ENCODE data around the gene LIPT1.

Gene LIPT1

GRCh38 chr2:99154643-99155536 is at the start of gene LIPT1, which contains the start of gene TSGA10 (continued):
- TF ChIP-seq ZNF433 (tag by site-specific recombination; IDR thresholded peaks at IDR 0.05; ENCODE audit: low read depth), result no peak

- Histone ChIP-seq H3K27ac (ENCODE audit: extremely low read depth, low read depth, low read length) (no peak overlapping the region), H3K36me3 (ENCODE audit: control insufficient read depth in 2 of 2, insufficient read depth in 1 of 2, low read length in 2 of 2) (no peaks in the 10 kb centered on the region; a peak in 1 of 3 replicates), H3K4me3 (ENCODE audit: low read depth, low read length) (no peak overlapping the region), H3K4me1 (ENCODE audit: control insufficient read depth, insufficient read depth, low read length) (no peaks in the 10 kb centered on the region), H3K9me3 (ENCODE audit: control insufficient read depth, insufficient read depth, low read depth, low read length) (no peaks in the 10 kb centered on the region)
- CTCF ChIA-PET, result no interaction called here
- POLR2A ChIA-PET, result no interaction called here
- TF ChIP-seq ZNF112 (tag by site-specific recombination; IDR thresholded peaks at IDR 0.05), result no peak
- TF ChIP-seq ZEB2 (tag by site-specific recombination; IDR thresholded peaks at IDR 0.05), result no peak
- no peak for TF ChIP-seq ZNF768 (tag by site-specific recombination; IDR thresholded peaks at IDR 0.05)
- no peak for TF ChIP-seq ZNF837 (tag by site-specific recombination; IDR thresholded peaks at IDR 0.05)
- no peak for TF ChIP-seq ZSCAN5A (tag by site-specific recombination; IDR thresholded peaks at IDR 0.05)
- no peak for TF ChIP-seq ZBTB48 (tag by site-specific recombination; IDR thresholded peaks at IDR 0.05)
- TF ChIP-seq ELK4 (IDR thresholded peaks at IDR 0.05; ENCODE audit: borderline replicate concordance, low read depth, low read length), result no peak
- no peak for TF ChIP-seq ZBTB6 (tag by site-specific recombination; IDR thresholded peaks at IDR 0.05)
- TF ChIP-seq ZNF169 (tag by site-specific recombination; IDR thresholded peaks at IDR 0.05), result no peak
- TF ChIP-seq ZNF692 (tag by site-specific recombination; IDR thresholded peaks at IDR 0.05), result no peak
These were observed 47.9 kb upstream of the LIPT1 start for GRCh38 chr2:99106913-99107312.

GRCh38 chr2:99111236-99111635 is 43.5 kb upstream of the LIPT1 start:
- no peaks in the 10 kb centered on the region for H3K4me1 ChIP-seq (ENCODE audit: control insufficient read depth, insufficient read depth, low read length)

More at GRCh38 chr2:99111236-99111635, 43.5 kb upstream of the LIPT1 start:
- no peak overlapping the region for H3K4me3 ChIP-seq (ENCODE audit: low read depth, low read length)
- no peaks in the 10 kb centered on the region for H3K36me3 ChIP-seq (ENCODE audit: control insufficient read depth in 2 of 2, insufficient read depth in 1 of 2, low read length in 2 of 2)
- TF ChIP-seq ZNF555 (tag by site-specific recombination; conservative IDR thresholded peaks at IDR 0.05) (no peak), ZNF202 (tag by site-specific recombination; IDR thresholded peaks at IDR 0.05; ENCODE audit: borderline replicate concordance) (no peak), ZNF707 (tag by site-specific recombination; IDR thresholded peaks at IDR 0.05) (no peak), ZNF571 (tag by site-specific recombination; IDR thresholded peaks at IDR 0.05) (no peak), ZSCAN30 (tag by site-specific recombination; IDR thresholded peaks at IDR 0.05) (no peak), ZNF560 (tag by site-specific recombination; IDR thresholded peaks at IDR 0.05; ENCODE audit: borderline replicate concordance) (no peak), ZNF366 (tag by site-specific recombination; conservative IDR thresholded peaks at IDR 0.05) (no peak), ZNF501 (tag by site-specific recombination; IDR thresholded peaks at IDR 0.05) (no peak), KLF1 (tag by site-specific recombination; IDR thresholded peaks at IDR 0.05) (no peak), ZNF580 (tag by site-specific recombination; IDR thresholded peaks at IDR 0.05) (no peak)
- H3K9me3 ChIP-seq (ENCODE audit: control insufficient read depth, insufficient read depth, low read depth, low read length), result no peaks in the 10 kb centered on the region
- CTCF ChIA-PET, result no interaction called here
- POLR2A ChIA-PET, result no interaction called here
- no peak overlapping the region for H3K27ac ChIP-seq (ENCODE audit: extremely low read depth, low read depth, low read length)

All from HEK293 (cell line).